H1 (cell line): ENCODE data around the gene TMEM140. TPM values are rescaled to one million over a fixed set of nuclear protein-coding genes. Genes with fewer than 3 reads are reported as not detected.
A peak's percentile ranks its signal among the peaks of the same experiment; 100 is the strongest.

Experiments
- CTCF ChIA-PET: fragments of 300-600 bp; sonication (Branson Sonifier 250); formaldehyde crosslinking; loops from one replicate; lab custom pipeline; 2021; ENCODE audit not compliant: partially characterized antibody; lab: Charles Lee
- POLR2A ChIA-PET: fragments of 300-600 bp; sonication (Branson Sonifier 250); formaldehyde crosslinking; loops from one replicate; lab custom pipeline; 2021; ENCODE audit warnings: inconsistent platforms; ENCODE audit not compliant: partially characterized antibody; lab: Charles Lee
- DNase-seq, 2 experiments: peaks; one replicate each; pipeline versions ENCODE4 v3.0.0 to v3.0.0-alpha.2; 2010 to 2022; ENCODE audit warnings: low spot score in 2 of 2, low read depth in 1 of 2, mixed read lengths in 1 of 2
- FAIRE-seq: peaks from 2 replicates; lab custom pipeline; 2011; peaks lifted over from hg19 to GRCh38; lab: Jason Lieb, UNC
- H2AFZ ChIP-seq: 2 replicates; pipeline ENCODE4 v1.8.1; 2012; ENCODE audit warnings: low read length, inconsistent platforms
- H2AK5ac ChIP-seq: 2 replicates; pipeline ENCODE4 v1.6.1; 2013; ENCODE audit warnings: low read depth, low read length
- H2BK120ac ChIP-seq: replicated peaks from 2 replicates; pipeline ENCODE3; 2013; ENCODE audit warnings: low read depth, low read length, inconsistent platforms
- H2BK12ac ChIP-seq: 2 replicates; pipeline ENCODE4 v1.6.1; 2013; ENCODE audit warnings: low read depth, low read length
- H2BK15ac ChIP-seq: 2 replicates; pipeline ENCODE4 v1.6.1; 2013; ENCODE audit warnings: low read length
- H2BK20ac ChIP-seq: 2 replicates; pipeline ENCODE4 v1.6.1; 2013; ENCODE audit warnings: low read length
- H2BK5ac ChIP-seq: 2 replicates; pipeline ENCODE4 v1.6.1; 2013; ENCODE audit warnings: low read depth, low read length
- H3K14ac ChIP-seq: 2 replicates; pipeline ENCODE4 v1.6.1; 2013; ENCODE audit warnings: inconsistent platforms; ENCODE audit not compliant: insufficient read length
- H3K18ac ChIP-seq: 2 replicates; pipeline ENCODE4 v1.6.1; 2013; ENCODE audit warnings: low read length; ENCODE audit errors: extremely low read depth
- H3K23ac ChIP-seq: 2 replicates; pipeline ENCODE4 v1.6.1; 2013; ENCODE audit warnings: inconsistent platforms; ENCODE audit not compliant: insufficient read length
- H3K23me2 ChIP-seq: 2 replicates; pipeline ENCODE4 v1.6.1; 2013; ENCODE audit warnings: low read depth, low read length
- H3K27ac ChIP-seq: 2 replicates; pipeline ENCODE4 v1.6.1; 2011; ENCODE audit warnings: low read depth, low read length, inconsistent platforms
- H3K27me3 ChIP-seq, 4 experiments: replicated peaks in 1 of 4; 1 replicate in 1 of 4; 2 replicates in 3 of 4; pipeline versions ENCODE4 v1.6.1 to v1.8.1; 2011 to 2013; ENCODE audit warnings: low read length in 3 of 4, mild to moderate bottlenecking in 3 of 4, inconsistent platforms in 2 of 4, mixed read lengths in 2 of 4, moderate library complexity in 1 of 4; ENCODE audit not compliant: control insufficient read depth in 3 of 4, insufficient read depth in 3 of 4; ENCODE audit errors: extremely low read depth in 1 of 4
- H3K36me3 ChIP-seq, 4 experiments: 2 replicates each; pipeline versions ENCODE4 v1.6.1 to v1.8.1; 2011 to 2013; ENCODE audit warnings: mild to moderate bottlenecking in 4 of 4, low read length in 3 of 4, moderate library complexity in 2 of 4, control low read depth in 1 of 4, inconsistent platforms in 1 of 4; ENCODE audit not compliant: insufficient read depth in 4 of 4, control insufficient read depth in 2 of 4
- H3K4ac ChIP-seq: replicated peaks from 2 replicates; pipeline ENCODE3; 2013; ENCODE audit warnings: low read length, low read depth, mixed read lengths, inconsistent platforms; ENCODE audit not compliant: insufficient read length
- H3K4me1 ChIP-seq, 4 experiments: replicated peaks in 1 of 4; 1 replicate in 1 of 4; 2 replicates in 3 of 4; pipeline versions ENCODE4 v1.6.1 to v1.8.1; 2011 to 2013; ENCODE audit warnings: low read length in 3 of 4, inconsistent platforms in 2 of 4, mixed read lengths in 1 of 4; ENCODE audit not compliant: insufficient read depth in 4 of 4, control insufficient read depth in 3 of 4
- H3K4me2 ChIP-seq, 2 experiments: 2 replicates each; pipeline versions ENCODE4 v1.6.1 to v1.8.1; 2011 to 2013; ENCODE audit warnings: low read depth in 2 of 2, low read length in 2 of 2, control low read depth in 1 of 2, inconsistent platforms in 1 of 2, mild to moderate bottlenecking in 1 of 2; ENCODE audit not compliant: insufficient read depth in 1 of 2
- H3K4me3 ChIP-seq, 4 experiments: fragments of 200-600, 300-600 bp in 1 of 4; sonication (generic), shearing (Covaris generic), sonication (Bioruptor Twin) in 1 of 4; 2 replicates each; pipeline versions ENCODE4 v1.5.1 to v1.8.1; 2011 to 2016; ENCODE audit warnings: low read length in 4 of 4, low read depth in 3 of 4, control low read depth in 2 of 4, inconsistent platforms in 2 of 4, mild to moderate bottlenecking in 2 of 4, mixed read lengths in 1 of 4, moderate library complexity in 1 of 4; ENCODE audit not compliant: insufficient read depth in 2 of 4; ENCODE audit errors: extremely low read depth in 1 of 4
- H3K56ac ChIP-seq: replicated peaks from 2 replicates; pipeline ENCODE3; 2013; ENCODE audit warnings: low read depth, mild to moderate bottlenecking, mixed read lengths, low read length, inconsistent platforms; ENCODE audit not compliant: insufficient read length
- H3K79me1 ChIP-seq: 2 replicates; pipeline ENCODE4 v1.6.1; 2013; ENCODE audit warnings: low read depth, low read length, control low read depth
- H3K79me2 ChIP-seq, 2 experiments: 2 replicates each; pipeline versions ENCODE4 v1.6.1 to v1.8.1; 2012 to 2013; ENCODE audit warnings: low read length in 2 of 2, mild to moderate bottlenecking in 2 of 2, inconsistent platforms in 1 of 2; ENCODE audit not compliant: insufficient read depth in 2 of 2, control insufficient read depth in 1 of 2
- H3K9ac ChIP-seq, 4 experiments: replicated peaks in 1 of 4; 1 replicate in 1 of 4; 2 replicates in 3 of 4; pipeline versions ENCODE4 v1.6.1 to v1.8.1; 2011 to 2013; ENCODE audit warnings: low read depth in 3 of 4, low read length in 3 of 4, control low read depth in 2 of 4, mild to moderate bottlenecking in 2 of 4, moderate library complexity in 2 of 4, inconsistent platforms in 1 of 4; ENCODE audit errors: extremely low read depth in 1 of 4
- H3K9me3 ChIP-seq, 2 experiments: 2 replicates each; pipeline versions ENCODE4 v1.6.1 to v1.8.1; 2012 to 2013; ENCODE audit warnings: mild to moderate bottlenecking in 2 of 2, moderate library complexity in 2 of 2, control low read depth in 1 of 2, inconsistent platforms in 1 of 2, low read depth in 1 of 2, low read length in 1 of 2, mixed read lengths in 1 of 2; ENCODE audit not compliant: insufficient read depth in 2 of 2
- H4K20me1 ChIP-seq, 2 experiments: replicated peaks in 1 of 2; 2 replicates each; pipeline versions ENCODE3 to v1.8.1; 2011 to 2013; ENCODE audit warnings: inconsistent platforms in 2 of 2, low read length in 2 of 2, mild to moderate bottlenecking in 1 of 2; ENCODE audit not compliant: insufficient read depth in 2 of 2, control insufficient read depth in 1 of 2
- H4K5ac ChIP-seq: 2 replicates; pipeline ENCODE4 v1.6.1; 2013; ENCODE audit warnings: low read length, low read depth, mixed read lengths, inconsistent platforms; ENCODE audit not compliant: insufficient read length
- H4K8ac ChIP-seq: 2 replicates; pipeline ENCODE4 v1.8.0; 2013; ENCODE audit warnings: mild to moderate bottlenecking, moderate library complexity, low read length, inconsistent platforms; ENCODE audit not compliant: insufficient read depth; ENCODE audit errors: extremely low read depth
- H4K91ac ChIP-seq: replicated peaks from 2 replicates; pipeline ENCODE3; 2013; ENCODE audit warnings: low read length, mixed read lengths, inconsistent platforms; ENCODE audit not compliant: insufficient read length
- BACH1 ChIP-seq: IDR thresholded peaks from 2 replicates; pipeline ENCODE4 v1.6.1; 2012; ENCODE audit warnings: low read length, improper control_type of control experiment
- CEBPB ChIP-seq: IDR thresholded peaks from 2 replicates; pipeline ENCODE4 v1.6.1; 2012; ENCODE audit warnings: low read depth, low read length
- MAFK ChIP-seq: IDR thresholded peaks from 2 replicates; pipeline ENCODE4 v1.6.1; 2012; ENCODE audit warnings: low read depth, mild to moderate bottlenecking, improper control_type of control experiment, low read length
- POLR2A ChIP-seq, 2 experiments: IDR thresholded peaks; 1 replicate in 1 of 2; 2 replicates in 1 of 2; pipeline ENCODE4 v1.6.1; 2011; ENCODE audit warnings: low read depth in 2 of 2, low read length in 2 of 2, mild to moderate bottlenecking in 2 of 2; ENCODE audit errors: control extremely low read depth in 1 of 2
- SRF ChIP-seq: IDR thresholded peaks from 2 replicates; pipeline ENCODE4 v1.6.1; 2011; ENCODE audit warnings: mild to moderate bottlenecking, low read depth, low read length, moderate library complexity
- TEAD4 ChIP-seq: IDR thresholded peaks from 2 replicates; pipeline ENCODE4 v1.6.1; 2012; ENCODE audit warnings: low read depth, low read length, inconsistent platforms, mixed read lengths
- WGBS, 2 experiments: shearing (Covaris generic) in 1 of 2; methylation state at CpG; one replicate each; pipeline versions ENCODE4 v1.1.6 to v1.1.7; 2013 to 2015; ENCODE audit warnings: low lambda C conversion rate in 2 of 2, mixed read lengths in 2 of 2, inconsistent platforms in 1 of 2, low coverage in 1 of 2, missing lambda C conversion rate in 1 of 2; ENCODE audit not compliant: insufficient replicate concordance in 2 of 2, insufficient coverage in 1 of 2, insufficient read length in 1 of 2; ENCODE audit errors: extremely low coverage in 1 of 2, missing lambda C conversion rate in 1 of 2; 5-methylcytosine and 5-hydroxymethylcytosine counted together
- polyA plus RNA-seq, 7 experiments: library from polyadenylated mRNA; depleted of rRNA in 3 of 7; stranded (reverse) in 5 of 7; unstranded in 2 of 7; fragments of >200 nt in 5 of 7; fragments of 200-250 nt in 2 of 7; gene quantifications; 1 replicate in 5 of 7; 2 replicates in 1 of 7; 4 replicates in 1 of 7; pipeline versions ENCODE4 v1.2.1 to v1.2.3, GENCODE V29; 2011 to 2013; ENCODE audit warnings: missing spikeins in 2 of 7, mixed read lengths in 2 of 7
- total RNA-seq: library from RNA; stranded (reverse); fragmentation: NEBNext Ultra II Directional; extraction: Animal tissue kit (Norgen Biotek cat#: 25700); gene quantifications from 2 replicates; pipeline ENCODE4 v1.2.1, GENCODE V29; 2021

TMEM140 gene
- total and polyA plus RNA-seq, 2 of the 8 experiments (the other 6 are each of a cell fraction or from before 2014, with no cell fraction given), result not detected

- POLR2A ChIA-PET, result interaction anchor here (4.3 kb wide), 1 partner anchor 13 kb away, joined by 20 read pairs; no protein-coding TSS in a partner anchor
- no peak for FAIRE-seq
- no peak overlapping the region; a peak in 1 of 7 replicates for H3K9ac ChIP-seq
Measured at GRCh38 chr7:135177028-135177696, 29.3 kb downstream of the TMEM140 start.

More at GRCh38 chr7:135177028-135177696, 29.3 kb downstream of the TMEM140 start:
- H2AFZ ChIP-seq, result no peak overlapping the region
- H3K23me2 ChIP-seq, result no peaks in the 10 kb centered on the region
- no peak overlapping the region for H2AK5ac ChIP-seq
- 89% methylated on average over 9 of the region's 9 CpGs; no CpG with 5 or more reads in 1 of the 2 experiments for WGBS, 2 experiments
- H3K14ac ChIP-seq, result no peak overlapping the region
- no peaks in the 10 kb centered on the region for H3K79me1 ChIP-seq
- no peak overlapping the region for H2BK20ac ChIP-seq
- TF ChIP-seq SRF (0 out of 2 replicates have a peak, but pooled peaks have one; percentile 31), MAFK (peak; percentile 41), CEBPB (0 out of 2 replicates have a peak, but pooled peaks have one; percentile 23), BACH1 (peak; percentile 72), TEAD4 (0 out of 2 replicates have a peak, but pooled peaks have one; percentile 48), POLR2A (IDR thresholded peaks at IDR 0.05; ENCODE audit: control extremely low read depth in 1 of 2, low read depth in 2 of 2, low read length in 2 of 2) (no peak)
- no peak overlapping the region for H3K18ac ChIP-seq
- peaks cover 0 to 3% (median 2%) of the 10 kb centered on the region in 4 experiments; a peak in 3 of 7 replicates for H3K4me1 ChIP-seq
- no peak overlapping the region for H4K8ac ChIP-seq
- H3K4me3 ChIP-seq, result no peak overlapping the region
- peak in 1 of 2 experiments; percentile 39 for DNase-seq
- H3K9me3 ChIP-seq, result peaks cover 21 to 27% of the 10 kb centered on the region in 2 experiments
- H2BK15ac ChIP-seq, result no peak overlapping the region
- peaks cover 0 to 8% (median 1%) of the 10 kb centered on the region in 4 experiments; a peak in 3 of 8 replicates for H3K36me3 ChIP-seq
- H2BK120ac ChIP-seq, result no peak overlapping the region
- H4K91ac ChIP-seq, result no peak overlapping the region
- H3K56ac ChIP-seq, result no peak overlapping the region
- H4K20me1 ChIP-seq, result no peaks in the 10 kb centered on the region
- H2BK12ac ChIP-seq, result peak overlapping the region; percentile 60
- H3K23ac ChIP-seq, result no peak overlapping the region
- H4K5ac ChIP-seq, result no peak overlapping the region
- no peak overlapping the region for H3K27ac ChIP-seq
- 0 out of 4 replicates have a peak overlapping the region, but pooled peaks of 1 of the 2 experiments have one; percentile 9 for H3K4me2 ChIP-seq
- H3K79me2 ChIP-seq, result no peaks in the 10 kb centered on the region
- 0 out of 2 replicates have a peak overlapping the region, but pooled peaks have one; percentile 40 for H2BK5ac ChIP-seq
- H3K27me3 ChIP-seq, result no peaks in the 10 kb centered on the region
- CTCF ChIA-PET, result interaction anchor here (0.6 to 1.7 kb wide), 3 partner anchors 7 to 885 kb away, joined by 3 to 4 read pairs (median 4); no protein-coding TSS in a partner anchor
- no peak overlapping the region for H3K4ac ChIP-seq
